HG03159 (cell line): ENCODE data around the gene ARMC8.

Source experiments
- ATAC-seq: cut with Tn5 transposase; IDR thresholded peaks from one replicate; pipeline ENCODE4 v1.9.1; 2021; ENCODE audit warnings: mild to moderate bottlenecking, moderate library complexity; ENCODE audit not compliant: unreplicated experiment

ARMC8 gene

GRCh38 chr3:138300647-138301046 lies 113.5 kb downstream of the ARMC8 start:
- no peak for ATAC-seq

- ATAC-seq: no peak
Observed at GRCh38 chr3:138303474-138303873, 116.4 kb downstream of the ARMC8 start.

DNA sequence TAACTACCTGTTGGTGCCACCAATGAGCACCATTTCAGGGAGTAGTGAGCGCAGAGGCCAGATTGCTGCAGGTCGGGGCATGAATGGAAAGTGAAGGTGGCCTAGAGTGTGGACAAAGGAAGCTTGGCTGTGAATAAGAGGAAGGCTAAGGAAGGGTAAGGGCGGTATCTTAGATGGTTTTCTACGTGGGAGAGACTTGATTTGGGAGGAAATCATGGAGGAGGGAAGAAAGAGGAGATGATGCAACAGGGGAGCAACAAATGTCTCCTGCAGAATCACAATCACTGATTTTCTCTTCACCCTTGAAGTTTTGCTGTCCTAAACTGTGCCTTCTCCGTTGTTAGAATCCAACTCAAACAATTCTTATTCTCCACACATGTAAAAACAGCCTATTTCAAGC lies 120.8 kb downstream of the ARMC8 start:
- no peak for ATAC-seq

DNA sequence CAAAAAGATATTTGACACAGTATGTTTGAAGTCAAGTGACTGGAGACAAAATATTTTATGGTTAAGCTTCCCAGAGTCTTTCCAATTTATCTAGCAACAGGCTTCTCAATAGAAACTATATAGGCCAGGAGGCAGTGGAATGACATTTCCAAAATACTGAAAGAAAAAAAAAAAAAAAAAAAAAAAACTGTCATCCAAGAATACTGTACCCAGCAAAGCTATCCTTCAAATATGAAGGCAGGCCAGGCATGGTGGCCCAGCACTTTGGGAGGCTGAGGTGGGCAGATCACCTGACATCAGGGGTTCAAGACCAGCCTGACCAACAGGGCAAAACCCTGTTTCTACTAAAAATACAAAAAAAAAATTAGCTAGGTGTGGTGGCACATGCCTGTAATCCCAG lies 121.7 kb downstream of the ARMC8 start:
- no peak for ATAC-seq

DNA sequence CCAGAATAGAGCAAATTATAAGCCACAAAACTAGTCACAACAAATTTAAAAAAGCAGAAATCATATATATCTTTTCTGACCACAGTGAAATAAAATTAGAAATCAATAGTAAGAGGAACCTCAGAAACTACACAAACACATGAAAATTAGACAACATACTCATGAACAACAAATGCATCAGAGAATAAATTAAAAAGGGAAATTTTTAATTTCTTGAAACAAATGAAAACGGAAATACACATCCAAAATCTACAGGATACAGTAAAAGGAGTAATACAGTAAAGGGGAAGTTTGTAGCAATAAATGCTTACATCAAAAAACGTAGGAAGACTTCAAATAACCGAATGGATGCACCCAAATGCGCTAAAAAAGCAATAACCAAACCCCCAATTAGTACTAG lies 123.4 kb downstream of the ARMC8 start:
- ATAC-seq: no peak

GRCh38 chr3:138314751-138315150 lies 127.7 kb downstream of the ARMC8 start:
- no peak for ATAC-seq

DNA sequence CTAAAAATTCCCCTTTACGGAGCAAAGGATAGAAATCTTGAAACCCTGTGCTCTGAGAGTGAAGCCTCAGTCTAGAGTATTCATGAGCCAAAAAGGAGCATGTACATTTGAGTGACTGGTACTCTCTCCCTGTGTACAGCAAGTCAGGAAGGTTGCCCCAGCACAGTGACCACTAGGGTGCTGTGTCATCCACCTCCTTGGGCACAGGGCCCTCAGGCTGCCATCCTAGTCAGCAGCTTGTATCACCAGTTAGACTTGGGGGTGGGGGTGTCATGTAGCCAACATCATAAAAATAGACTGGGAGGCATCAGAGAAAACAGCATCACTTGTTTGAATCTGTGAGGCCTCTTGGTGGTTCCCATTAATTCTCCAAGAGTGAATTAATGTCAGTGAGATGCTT lies 130.6 kb downstream of the ARMC8 start:
- ATAC-seq: no peak

DNA sequence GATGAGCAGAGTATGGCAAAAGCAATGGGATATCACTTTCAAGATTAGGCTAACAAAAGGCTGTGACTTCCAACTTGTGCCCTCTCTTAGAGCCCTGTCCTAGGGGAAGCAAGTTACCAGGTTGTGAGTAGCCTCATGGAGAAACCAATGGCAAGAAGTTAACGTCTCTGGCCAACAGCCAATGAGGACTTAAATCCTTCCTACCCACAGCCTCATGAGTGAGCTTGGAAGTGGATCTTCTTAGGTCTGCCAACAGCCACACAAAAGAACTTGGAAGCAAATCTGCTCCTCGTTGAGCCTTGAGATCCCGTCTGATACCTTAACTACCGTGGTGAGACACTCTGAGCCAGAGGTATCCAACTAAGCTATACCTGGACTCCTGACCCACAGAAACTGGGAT lies 136.9 kb downstream of the ARMC8 start:
- no peak for ATAC-seq

DNA sequence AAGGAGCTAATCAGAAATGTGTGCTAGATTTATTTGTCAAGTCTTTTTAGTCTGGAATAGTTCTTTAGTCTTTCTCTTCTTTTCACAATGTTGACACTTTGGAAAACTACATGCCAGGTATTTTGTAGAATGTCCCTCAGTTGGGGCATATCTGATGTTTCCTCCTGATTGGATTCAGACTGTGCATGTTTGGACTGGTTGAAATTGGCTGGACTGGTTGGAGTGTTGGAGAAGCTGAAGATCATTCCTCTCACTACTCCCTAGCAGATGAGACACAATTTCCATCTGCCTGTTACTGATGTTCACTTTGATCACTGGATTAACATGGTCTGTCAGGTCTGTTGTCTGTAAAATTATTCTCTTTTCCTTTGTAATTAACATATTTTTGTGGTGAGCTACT lies 138.9 kb downstream of the ARMC8 start:
- ATAC-seq: no peak

- no peak for ATAC-seq
Observed at GRCh38 chr3:138326866-138327595, 139.9 kb downstream of the ARMC8 start.

DNA sequence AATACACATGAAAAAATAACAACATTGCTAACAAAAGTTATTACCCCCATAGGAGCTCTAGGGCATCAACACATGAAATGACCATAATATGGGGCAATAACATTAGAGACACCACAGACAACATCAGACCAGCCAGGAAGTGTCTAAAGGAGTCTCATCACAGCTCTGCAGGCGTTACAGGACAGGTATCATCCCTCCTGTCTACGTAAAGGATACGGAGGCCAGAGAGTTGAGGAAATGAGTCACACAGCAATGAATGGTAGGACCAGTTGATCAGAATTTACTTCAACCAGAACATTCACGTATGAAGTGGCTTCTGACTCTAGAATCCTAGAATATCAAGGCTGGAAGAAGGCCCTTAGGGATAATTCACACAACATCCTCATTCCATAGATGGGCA lies 140.7 kb downstream of the ARMC8 start:
- no peak for ATAC-seq

DNA sequence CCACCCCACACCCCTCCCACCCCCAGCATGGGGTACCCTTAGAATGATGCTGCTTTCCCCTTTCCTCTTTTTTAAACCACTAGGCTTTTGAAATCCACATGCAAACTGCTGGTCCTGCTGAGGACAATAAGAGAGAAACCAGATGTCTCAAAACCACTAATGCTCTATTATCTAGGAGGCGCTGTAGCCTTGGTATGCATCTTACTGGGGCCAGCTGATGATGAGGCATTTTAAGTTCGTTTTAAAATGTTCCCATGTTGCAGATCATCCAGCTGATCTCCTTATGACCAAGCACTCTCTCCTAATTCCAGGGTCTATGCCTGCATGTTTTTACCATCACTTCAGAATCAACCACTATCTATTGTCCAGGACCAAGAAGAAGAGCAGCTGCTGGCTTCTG lies 141.2 kb downstream of the ARMC8 start:
- ATAC-seq: no peak

DNA sequence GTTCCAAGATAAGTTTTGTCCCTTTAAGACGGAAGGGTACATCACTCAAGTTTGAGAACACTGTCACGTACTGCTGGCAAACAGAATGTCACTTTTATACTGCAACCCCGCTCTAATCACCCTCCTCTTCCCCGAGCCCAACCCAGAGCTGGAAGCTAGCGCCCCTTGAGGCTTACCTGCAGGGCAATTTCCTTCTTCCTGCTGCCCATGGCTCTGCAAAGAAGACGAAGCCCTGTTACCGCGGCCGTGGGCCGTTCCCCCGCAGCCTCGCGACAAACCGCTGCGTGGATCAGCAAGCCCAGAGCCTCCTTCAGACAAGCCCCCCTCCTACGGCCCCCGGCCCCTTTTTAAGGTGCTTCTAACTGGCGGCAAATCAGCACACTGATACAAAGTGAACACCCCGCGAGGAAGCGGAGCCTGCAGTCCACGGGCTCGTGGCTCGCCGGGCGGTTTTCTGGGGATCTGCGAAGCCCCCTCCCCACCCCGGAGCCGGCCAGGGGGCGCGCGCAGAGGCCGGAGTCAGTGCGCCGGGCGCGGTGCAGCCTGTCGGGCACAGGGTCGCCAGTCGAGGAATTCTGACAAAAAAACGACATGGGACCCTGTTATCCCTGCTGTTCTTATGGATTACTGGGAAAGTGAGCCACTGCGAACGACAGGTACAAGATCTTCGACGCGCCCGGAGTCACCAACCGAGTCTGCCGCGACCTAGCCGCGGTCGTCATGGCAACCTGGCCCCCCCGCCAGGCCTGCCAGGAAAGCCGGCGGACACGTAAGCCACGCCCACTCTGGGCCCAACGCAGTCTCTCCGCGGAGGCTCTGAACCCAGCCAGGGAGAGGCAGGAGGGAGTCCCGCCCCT lies 142.3 kb downstream of the ARMC8 start, which contains the start of gene NME9:
Gene NME9 (minus strand): TSS at position 725 of the 857 bp plus-strand sequence. CDS start 516 bp downstream, at position 209.
- peak; percentile 81 for ATAC-seq

DNA sequence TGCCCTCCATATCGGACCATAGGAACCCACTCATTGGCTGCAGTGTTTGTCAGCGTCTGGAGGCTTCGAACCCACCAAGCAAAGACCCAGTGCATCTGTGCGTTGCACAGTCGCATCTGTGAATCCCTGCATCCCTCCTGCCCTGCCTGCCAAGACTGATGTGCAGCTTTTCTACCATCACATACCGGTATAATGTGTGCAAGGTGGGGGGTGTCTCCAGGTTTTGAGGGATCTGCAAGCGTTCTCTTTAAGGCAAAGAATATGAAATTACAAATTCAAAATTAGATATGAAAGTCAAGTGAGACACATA lies 142.8 kb downstream of the ARMC8 start:
- ATAC-seq: no peak

GRCh38 chr3:138331143-138331894 lies 144.2 kb downstream of the ARMC8 start:
- no peak for ATAC-seq

GRCh38 chr3:138332472-138333073 lies 145.5 kb downstream of the ARMC8 start:
- no peak for ATAC-seq

- ATAC-seq: no peak
Observed at GRCh38 chr3:138334608-138335007, 147.5 kb downstream of the ARMC8 start.

- ATAC-seq: no peak
Observed at GRCh38 chr3:138336454-138336999, 149.4 kb downstream of the ARMC8 start.

GRCh38 chr3:138338244-138338643 lies 151.1 kb downstream of the ARMC8 start:
- no peak for ATAC-seq

GRCh38 chr3:138338811-138339210 lies 151.7 kb downstream of the ARMC8 start:
- no peak for ATAC-seq

- ATAC-seq: no peak
Observed at GRCh38 chr3:138340511-138340910, 153.4 kb downstream of the ARMC8 start.
